A673 (cell line): ENCODE data around the gene HNRNPA2B1.

Experiments
- EZH2 ChIP-seq: fragments of 200-600 bp; sonication (generic); IDR thresholded peaks from 2 replicates; pipeline ENCODE4 v1.6.1; 2017; ENCODE audit warnings: borderline replicate concordance, low read depth, mild to moderate bottlenecking, mixed read lengths, antibody characterized with exemption, low read length; ENCODE audit not compliant: poor library complexity, severe bottlenecking
- TF ChIP-seq, protein P1 (sequence below): fragments of 300-800, 200-600 bp; sonication (generic); conservative IDR thresholded peaks from 2 replicates; pipeline ENCODE4 v1.5.1; 2017; ENCODE audit warnings: low read depth, mild to moderate bottlenecking, antibody characterized with exemption, low read length, moderate library complexity, mixed read lengths

DNA sequence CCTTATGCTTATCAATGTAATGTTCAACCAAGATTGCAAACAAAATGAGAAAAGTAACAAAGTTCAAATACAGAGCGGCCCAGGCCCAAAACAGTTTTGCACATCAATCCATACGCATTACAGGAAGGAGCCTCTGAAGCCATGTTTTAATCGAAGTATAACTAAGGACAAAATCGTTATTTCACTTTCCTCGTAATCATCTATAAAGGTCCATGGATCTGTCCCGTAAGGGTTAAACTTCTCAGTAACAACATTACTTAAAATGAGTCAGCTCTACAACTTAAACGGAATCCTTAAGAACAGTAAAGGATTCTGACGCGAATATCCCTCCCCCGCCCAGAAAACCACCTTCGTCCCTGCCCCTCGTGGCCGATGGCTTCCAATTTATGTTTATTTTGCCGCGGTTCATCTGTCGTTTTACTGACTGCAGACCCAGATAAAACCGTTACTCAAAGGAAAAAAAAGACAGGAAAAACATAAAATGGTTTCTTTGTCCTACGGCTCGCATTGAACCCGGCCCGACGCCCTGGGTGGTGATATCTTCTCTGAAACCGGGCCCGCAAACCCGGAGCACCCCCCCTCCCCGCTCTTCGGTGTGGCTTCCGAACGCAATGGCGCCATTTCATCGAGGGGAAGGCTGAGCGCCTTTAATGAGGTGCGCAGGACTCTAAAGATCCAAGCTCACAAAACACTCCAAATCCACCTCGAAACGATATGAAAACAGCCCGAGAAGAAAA lies 1.1 kb downstream of the HNRNPA2B1 start:
- TF ChIP-seq, protein P1, sequence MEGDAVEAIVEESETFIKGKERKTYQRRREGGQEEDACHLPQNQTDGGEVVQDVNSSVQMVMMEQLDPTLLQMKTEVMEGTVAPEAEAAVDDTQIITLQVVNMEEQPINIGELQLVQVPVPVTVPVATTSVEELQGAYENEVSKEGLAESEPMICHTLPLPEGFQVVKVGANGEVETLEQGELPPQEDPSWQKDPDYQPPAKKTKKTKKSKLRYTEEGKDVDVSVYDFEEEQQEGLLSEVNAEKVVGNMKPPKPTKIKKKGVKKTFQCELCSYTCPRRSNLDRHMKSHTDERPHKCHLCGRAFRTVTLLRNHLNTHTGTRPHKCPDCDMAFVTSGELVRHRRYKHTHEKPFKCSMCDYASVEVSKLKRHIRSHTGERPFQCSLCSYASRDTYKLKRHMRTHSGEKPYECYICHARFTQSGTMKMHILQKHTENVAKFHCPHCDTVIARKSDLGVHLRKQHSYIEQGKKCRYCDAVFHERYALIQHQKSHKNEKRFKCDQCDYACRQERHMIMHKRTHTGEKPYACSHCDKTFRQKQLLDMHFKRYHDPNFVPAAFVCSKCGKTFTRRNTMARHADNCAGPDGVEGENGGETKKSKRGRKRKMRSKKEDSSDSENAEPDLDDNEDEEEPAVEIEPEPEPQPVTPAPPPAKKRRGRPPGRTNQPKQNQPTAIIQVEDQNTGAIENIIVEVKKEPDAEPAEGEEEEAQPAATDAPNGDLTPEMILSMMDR, result no peak
- no peak for TF ChIP-seq EZH2
